ENCODE measurements around the gene SLC13A2. TPM values are rescaled to one million over a fixed set of nuclear protein-coding genes. Genes with fewer than 3 reads are reported as not detected.

Gene SLC13A2
- total and polyA plus RNA-seq, 2 donors (not counting 3 experiments of a cell fraction or from before 2014, with no cell fraction given), result not detected

DNA sequence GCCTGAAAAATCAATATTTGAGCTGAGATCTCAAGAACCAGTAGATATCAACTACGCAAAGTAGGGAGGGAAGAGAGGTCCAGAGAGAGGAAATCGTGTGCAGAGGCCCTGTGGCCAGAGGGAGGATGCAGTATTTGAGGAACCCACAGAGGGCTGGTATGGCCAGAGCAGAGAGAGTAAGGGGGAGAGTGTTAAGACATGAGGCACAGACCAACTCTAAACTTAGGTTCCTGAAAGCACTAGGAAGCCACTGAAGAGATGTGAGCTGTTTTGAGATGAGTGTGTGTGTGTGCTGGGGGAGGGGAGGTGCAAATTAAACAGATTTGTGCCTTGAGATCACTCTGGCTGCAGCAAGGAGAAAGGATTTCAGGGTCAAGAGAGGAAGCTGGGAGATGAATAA is 10.9 kb downstream of the SLC13A2 start:
- TF ChIP-seq MYC (IDR thresholded peaks at IDR 0.05; ENCODE audit: low read depth, low read length), result no peak
- TF ChIP-seq FOS (IDR thresholded peaks at IDR 0.05; ENCODE audit: borderline replicate concordance, insufficient read depth, low read length), result no peak
- TF ChIP-seq POLR2A (IDR thresholded peaks at IDR 0.05; ENCODE audit: low read depth, low read length), result no peak
- TF ChIP-seq POLR2AphosphoS5 (IDR thresholded peaks at IDR 0.05; ENCODE audit: insufficient read depth, low read depth, low read length), result no peak
- no peak for TF ChIP-seq GATA2 (IDR thresholded peaks at IDR 0.05; ENCODE audit: insufficient read depth, insufficient read length, low read depth, low read length)
- TF ChIP-seq, protein P1, sequence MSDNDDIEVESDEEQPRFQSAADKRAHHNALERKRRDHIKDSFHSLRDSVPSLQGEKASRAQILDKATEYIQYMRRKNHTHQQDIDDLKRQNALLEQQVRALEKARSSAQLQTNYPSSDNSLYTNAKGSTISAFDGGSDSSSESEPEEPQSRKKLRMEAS (IDR thresholded peaks at IDR 0.05; ENCODE audit: insufficient read depth, insufficient read length), result no peak
- no peak for TF ChIP-seq JUN (IDR thresholded peaks at IDR 0.05; ENCODE audit: borderline replicate concordance, insufficient read depth, insufficient read length, low read depth)
- TF ChIP-seq, protein P2, sequence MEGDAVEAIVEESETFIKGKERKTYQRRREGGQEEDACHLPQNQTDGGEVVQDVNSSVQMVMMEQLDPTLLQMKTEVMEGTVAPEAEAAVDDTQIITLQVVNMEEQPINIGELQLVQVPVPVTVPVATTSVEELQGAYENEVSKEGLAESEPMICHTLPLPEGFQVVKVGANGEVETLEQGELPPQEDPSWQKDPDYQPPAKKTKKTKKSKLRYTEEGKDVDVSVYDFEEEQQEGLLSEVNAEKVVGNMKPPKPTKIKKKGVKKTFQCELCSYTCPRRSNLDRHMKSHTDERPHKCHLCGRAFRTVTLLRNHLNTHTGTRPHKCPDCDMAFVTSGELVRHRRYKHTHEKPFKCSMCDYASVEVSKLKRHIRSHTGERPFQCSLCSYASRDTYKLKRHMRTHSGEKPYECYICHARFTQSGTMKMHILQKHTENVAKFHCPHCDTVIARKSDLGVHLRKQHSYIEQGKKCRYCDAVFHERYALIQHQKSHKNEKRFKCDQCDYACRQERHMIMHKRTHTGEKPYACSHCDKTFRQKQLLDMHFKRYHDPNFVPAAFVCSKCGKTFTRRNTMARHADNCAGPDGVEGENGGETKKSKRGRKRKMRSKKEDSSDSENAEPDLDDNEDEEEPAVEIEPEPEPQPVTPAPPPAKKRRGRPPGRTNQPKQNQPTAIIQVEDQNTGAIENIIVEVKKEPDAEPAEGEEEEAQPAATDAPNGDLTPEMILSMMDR (IDR thresholded peaks at IDR 0.05; ENCODE audit: extremely low read depth in 1 of 2, insufficient read depth in 1 of 2, low read depth in 1 of 2, low read length in 2 of 2), result no peak
- no peak for TF ChIP-seq EZH2 (IDR thresholded peaks at IDR 0.05; ENCODE audit: borderline replicate concordance, low read depth, low read length, severe bottlenecking)
- no peaks in the 10 kb centered on the region for H3K4me1 ChIP-seq (ENCODE audit: control insufficient read depth, extremely low read depth, insufficient read depth, low read length)
- no peak overlapping the region for H2AFZ ChIP-seq (ENCODE audit: low read depth, low read length)
- H3K36me3 ChIP-seq (ENCODE audit: control insufficient read depth in 2 of 2, extremely low read depth in 1 of 2, insufficient read depth in 2 of 2, low read length in 2 of 2), result no peaks in the 10 kb centered on the region
- H3K27me3 ChIP-seq (ENCODE audit: control insufficient read depth in 2 of 2, insufficient read depth in 2 of 2, low read length in 2 of 2), result peaks cover 0 to 20% of the 10 kb centered on the region in 2 experiments
- H3K4me2 ChIP-seq (ENCODE audit: insufficient read depth, low read length), result no peak overlapping the region
- DNase-seq (ENCODE audit: low read depth, low spot score) (no peak), FAIRE-seq (no peak)
- H3K27ac ChIP-seq (ENCODE audit: insufficient read depth, low read depth, low read length), result no peak overlapping the region
- no peaks in the 10 kb centered on the region for H3K9me3 ChIP-seq (replicated peaks; ENCODE audit: control insufficient read depth, insufficient read depth, low read length)
- dilution Hi-C loops (cut with MboI; ENCODE audit: extremely low pct_ligation_motif_present, low sequenced_read_pairs), result no loop called here
- ChIA-PET CTCF (interaction anchor here (1.4 kb wide), 1 partner anchor 10 kb away, joined by 5 read pairs; no protein-coding TSS in a partner anchor), POLR2A (no interaction called here)
- no peaks in the 10 kb centered on the region for H4K20me1 ChIP-seq (replicated peaks; ENCODE audit: control insufficient read depth, extremely low read depth, insufficient read depth, low read length)
- H3K79me2 ChIP-seq (ENCODE audit: control insufficient read depth, insufficient read depth, low read length), result no peaks in the 10 kb centered on the region
- no peak overlapping the region for H3K4me3 ChIP-seq (replicated peaks in 1 of 3; ENCODE audit: insufficient read depth in 1 of 3, low read depth in 1 of 3, low read length in 3 of 3)
- no TSS peak for BruUV-seq (replicated peaks)
- H3K9ac ChIP-seq (replicated peaks; ENCODE audit: extremely low read depth, insufficient read depth, low read length), result no peak overlapping the region
- intact Hi-C loops (cut with micrococcal nuclease), result no loop called here
- H3K9me1 ChIP-seq (replicated peaks; ENCODE audit: control insufficient read depth, extremely low read depth, insufficient read depth, low read length), result no peaks in the 10 kb centered on the region
